Breast epithelium (tissue), 3 donors: ENCODE results near the gene NLRX1.
"Not testable (repeated sequence)": the region's sequence is repeated elsewhere in the genome, so short reads cannot be mapped to it uniquely, and the experiment has no call there.

ENCODE experiments used
- POLR2AphosphoS5 ChIP-seq, 3 donors: sonication (generic); formaldehyde crosslinking; IDR thresholded peaks; one replicate each; pipeline ENCODE4 v1.6.1; 2017; ENCODE audit warnings: antibody characterized with exemption in 3 of 3
- TF ChIP-seq, protein P1 (sequence below), 3 donors: fragments of 450-650 bp; IDR thresholded peaks; one replicate each; pipeline ENCODE4 v1.5.1; 2016 to 2017; ENCODE audit warnings: antibody characterized with exemption in 3 of 3, mild to moderate bottlenecking in 3 of 3, moderate library complexity in 3 of 3

- TF ChIP-seq, protein P1, sequence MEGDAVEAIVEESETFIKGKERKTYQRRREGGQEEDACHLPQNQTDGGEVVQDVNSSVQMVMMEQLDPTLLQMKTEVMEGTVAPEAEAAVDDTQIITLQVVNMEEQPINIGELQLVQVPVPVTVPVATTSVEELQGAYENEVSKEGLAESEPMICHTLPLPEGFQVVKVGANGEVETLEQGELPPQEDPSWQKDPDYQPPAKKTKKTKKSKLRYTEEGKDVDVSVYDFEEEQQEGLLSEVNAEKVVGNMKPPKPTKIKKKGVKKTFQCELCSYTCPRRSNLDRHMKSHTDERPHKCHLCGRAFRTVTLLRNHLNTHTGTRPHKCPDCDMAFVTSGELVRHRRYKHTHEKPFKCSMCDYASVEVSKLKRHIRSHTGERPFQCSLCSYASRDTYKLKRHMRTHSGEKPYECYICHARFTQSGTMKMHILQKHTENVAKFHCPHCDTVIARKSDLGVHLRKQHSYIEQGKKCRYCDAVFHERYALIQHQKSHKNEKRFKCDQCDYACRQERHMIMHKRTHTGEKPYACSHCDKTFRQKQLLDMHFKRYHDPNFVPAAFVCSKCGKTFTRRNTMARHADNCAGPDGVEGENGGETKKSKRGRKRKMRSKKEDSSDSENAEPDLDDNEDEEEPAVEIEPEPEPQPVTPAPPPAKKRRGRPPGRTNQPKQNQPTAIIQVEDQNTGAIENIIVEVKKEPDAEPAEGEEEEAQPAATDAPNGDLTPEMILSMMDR (IDR thresholded peaks at IDR 0.05), result not testable (repeated sequence)
- TF ChIP-seq POLR2AphosphoS5 (IDR thresholded peaks at IDR 0.05), result not testable (repeated sequence)
Measured at GRCh38 chr11:119201236-119201635, 32.7 kb downstream of the NLRX1 start.
